Activated T-cell treated with anti-CD3 and anti-CD28 coated beads, Interleukin-2, amount 50 U/mL, for 72 hours (primary cell): ENCODE results near the gene ZNF773. TPM values are rescaled to one million over a fixed set of nuclear protein-coding genes. Genes with fewer than 3 reads are reported as not detected.
"Not testable (repeated sequence)": the region's sequence is repeated elsewhere in the genome, so short reads cannot be mapped to it uniquely, and the experiment has no call there.

Experiments used
- ATAC-seq, 2 donors: fragments of 150-1000 bp; cut with Tn5 transposase; replicated peaks in 1 of 2; 2 replicates each; pipeline ENCODE4 v1.10.0; 2021; ENCODE audit warnings: moderate library complexity in 2 of 2, mild to moderate bottlenecking in 1 of 2
- DNase-seq, 2 donors: peaks; one replicate each; pipeline ENCODE4 v3.0.0; 2021 to 2022; ENCODE audit warnings: mixed read lengths in 1 of 2
- H3K27ac Mint-ChIP-seq: one replicate; pipeline ENCODE4 v1.8.0; 2022; ENCODE audit warnings: mild to moderate bottlenecking, moderate library complexity, mixed read lengths
- H3K27me3 Mint-ChIP-seq: one replicate; pipeline ENCODE4 v1.8.0; 2022; ENCODE audit warnings: low read depth, mixed read lengths
- H3K36me3 Mint-ChIP-seq, 2 donors: one replicate each; pipeline ENCODE4 v1.8.0; 2022; ENCODE audit warnings: mixed read lengths in 2 of 2, mild to moderate bottlenecking in 1 of 2; ENCODE audit not compliant: insufficient read depth in 2 of 2
- H3K4me1 Mint-ChIP-seq: one replicate; pipeline ENCODE4 v1.8.0; 2022; ENCODE audit warnings: low read depth, mixed read lengths
- H3K4me3 Mint-ChIP-seq, 2 donors: one replicate each; pipeline ENCODE4 v1.8.0; 2022; ENCODE audit warnings: mild to moderate bottlenecking in 2 of 2, mixed read lengths in 2 of 2, moderate library complexity in 2 of 2
- H3K9me3 Mint-ChIP-seq, 2 donors: one replicate each; pipeline ENCODE4 v1.8.0; 2022; ENCODE audit warnings: mixed read lengths in 2 of 2
- total RNA-seq, 2 donors: library from RNA; stranded (reverse); gene quantifications; one replicate each; pipeline ENCODE4 v1.2.3, GENCODE V29; 2022

ZNF773 gene
- total RNA-seq, 2 donors from 2014 or later = 11.9 to 12.7 TPM

DNA sequence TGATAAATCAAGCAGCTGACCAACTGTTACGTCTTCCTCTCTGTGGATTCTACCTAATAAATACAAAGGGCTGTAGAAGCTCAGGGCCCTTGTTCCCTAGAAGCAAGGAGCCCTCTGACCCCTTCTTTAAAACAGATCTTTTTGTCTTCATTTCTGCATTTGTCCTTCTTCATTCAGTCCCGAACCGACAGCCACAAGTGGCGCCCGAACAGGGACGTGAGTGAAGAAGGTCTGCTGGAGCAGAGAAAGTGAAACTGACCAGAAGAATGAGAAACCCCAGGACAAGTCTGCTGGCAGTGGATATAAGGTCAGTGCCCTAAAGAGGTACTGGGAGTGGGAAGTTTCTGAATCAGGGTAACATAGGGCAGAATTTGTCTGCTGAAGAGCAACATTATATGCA, 13.1 kb downstream of the ZNF773 start:
- H3K27me3 Mint-ChIP-seq = no peaks in the 10 kb centered on the region
- H3K36me3 Mint-ChIP-seq = peaks cover 39 to 64% of the 10 kb centered on the region in 2 donors
- no peak overlapping the region for H3K4me3 Mint-ChIP-seq
- ATAC-seq (no peak), DNase-seq (peak in 1 of 2 donors; percentile 6)
- H3K27ac Mint-ChIP-seq = no peak overlapping the region
- no peaks in the 10 kb centered on the region for H3K4me1 Mint-ChIP-seq
- peaks cover 17 to 32% of the 10 kb centered on the region in 2 donors for H3K9me3 Mint-ChIP-seq

DNA sequence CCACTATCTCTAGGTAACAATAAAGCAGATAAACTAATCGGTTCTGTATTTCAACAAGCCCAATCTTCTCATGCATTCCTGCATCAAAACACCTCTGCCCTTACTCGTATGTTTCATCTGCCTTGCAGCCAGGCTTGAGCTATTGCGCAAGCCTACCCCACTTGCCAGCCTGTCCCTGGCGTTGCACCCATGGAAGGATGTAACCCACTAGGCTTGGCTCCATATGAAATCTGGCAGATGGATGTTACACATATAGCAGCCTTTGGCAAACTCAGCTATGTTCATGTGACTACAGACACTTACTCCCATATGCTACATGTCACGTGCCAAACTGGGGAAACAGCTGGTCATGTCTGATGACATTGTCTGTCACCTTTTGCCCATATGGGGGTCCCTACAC, 15.5 kb downstream of the ZNF773 start:
- Mint-ChIP-seq H3K4me3 (no peak overlapping the region), H3K27ac (no peak overlapping the region), H3K36me3 (peaks cover 35 to 46% of the 10 kb centered on the region in 2 donors), H3K9me3 (peaks cover 21 to 32% of the 10 kb centered on the region in 2 donors), H3K4me1 (no peaks in the 10 kb centered on the region), H3K27me3 (no peaks in the 10 kb centered on the region)
- no peak for ATAC-seq
- no peak for DNase-seq

DNA sequence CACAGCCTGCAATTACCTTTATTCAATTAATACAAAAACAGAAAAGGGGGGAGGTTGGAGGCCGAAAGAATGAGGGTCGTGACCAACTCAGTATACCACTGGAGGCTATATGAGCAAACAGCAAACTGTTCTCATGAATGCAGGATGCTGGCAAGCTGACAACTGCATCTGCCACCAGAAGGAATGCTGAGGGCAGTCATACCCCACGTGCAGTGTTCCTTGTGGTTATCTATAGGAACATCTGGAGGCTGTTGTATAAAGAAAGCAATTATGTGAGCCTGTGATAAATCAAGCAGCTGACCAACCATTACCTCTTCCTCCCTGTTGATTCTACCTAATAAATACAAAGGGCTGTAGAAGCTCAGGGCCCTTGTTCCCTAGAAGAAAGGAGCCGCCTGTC, 18.3 kb downstream of the ZNF773 start:
- not testable (repeated sequence) for H3K4me1 Mint-ChIP-seq, H3K4me3 Mint-ChIP-seq, H3K27me3 Mint-ChIP-seq, H3K27ac Mint-ChIP-seq, ATAC-seq, DNase-seq
- Mint-ChIP-seq H3K36me3 (peaks cover 29 to 45% of the 10 kb centered on the region in 2 donors), H3K9me3 (peaks cover 16 to 29% of the 10 kb centered on the region in 2 donors)

DNA sequence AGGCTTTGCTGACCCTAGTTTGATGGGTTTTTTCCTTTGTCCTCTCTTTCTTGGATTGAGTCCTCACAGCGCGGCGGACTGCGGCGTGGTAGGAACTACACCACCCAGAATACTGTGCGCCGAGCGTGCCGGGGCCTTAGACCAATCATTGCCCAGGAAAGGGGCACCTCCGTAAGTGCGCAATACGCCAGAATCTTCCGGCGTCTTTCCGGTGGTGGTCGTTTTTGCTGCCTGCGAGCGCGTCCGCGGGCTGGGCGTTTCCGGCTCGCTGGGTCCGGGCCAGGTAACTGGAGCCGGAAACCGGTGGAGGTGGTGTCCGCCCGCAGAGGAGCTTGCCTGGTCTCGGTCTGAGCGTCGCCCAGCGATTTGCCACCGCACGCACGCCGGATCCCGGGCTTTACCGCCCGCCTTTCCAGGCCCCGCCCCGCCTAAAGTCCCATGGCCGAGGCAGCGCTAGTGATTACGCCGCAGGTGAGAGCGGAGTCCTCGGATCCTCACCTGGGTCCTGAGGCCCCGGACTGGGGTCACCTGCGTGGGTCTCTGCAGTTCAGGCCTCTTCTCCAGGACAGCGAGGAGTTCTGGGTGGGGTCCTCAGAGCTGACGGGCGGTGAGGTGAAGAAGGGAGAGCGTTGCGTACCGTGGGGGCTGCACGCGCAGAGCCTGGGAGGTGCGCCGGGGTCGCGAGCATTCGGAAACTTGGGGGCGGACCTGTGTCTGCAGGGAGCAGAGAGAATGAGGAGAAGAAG, 27.6 kb downstream of the ZNF773 start, which contains the start of gene ZNF549:
ZNF549 (plus strand) TSS at position 221 of the 746 bp plus-strand sequence; CDS start at position 439, 218 bp downstream.
- H3K9me3 Mint-ChIP-seq = peaks cover 15 to 16% of the 10 kb centered on the region in 2 donors
- ATAC-seq = peak; percentile 100
- H3K36me3 Mint-ChIP-seq = peaks cover 26 to 52% of the 10 kb centered on the region in 2 donors

DNA sequence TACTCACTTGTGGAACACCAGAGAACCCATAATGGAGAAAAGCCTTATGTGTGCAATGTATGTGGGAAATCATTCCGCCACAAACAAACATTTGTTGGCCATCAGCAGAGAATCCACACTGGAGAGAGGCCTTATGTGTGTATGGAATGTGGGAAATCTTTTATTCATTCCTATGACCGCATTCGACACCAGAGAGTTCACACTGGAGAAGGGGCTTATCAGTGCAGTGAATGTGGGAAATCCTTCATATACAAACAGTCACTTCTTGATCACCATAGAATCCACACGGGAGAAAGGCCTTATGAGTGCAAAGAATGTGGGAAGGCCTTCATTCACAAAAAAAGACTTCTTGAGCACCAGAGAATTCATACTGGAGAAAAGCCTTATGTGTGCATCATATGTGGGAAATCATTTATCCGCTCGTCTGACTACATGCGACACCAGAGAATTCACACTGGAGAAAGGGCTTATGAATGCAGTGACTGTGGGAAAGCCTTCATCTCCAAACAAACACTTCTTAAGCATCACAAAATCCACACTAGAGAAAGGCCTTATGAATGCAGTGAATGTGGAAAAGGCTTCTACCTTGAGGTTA, 38.3 kb downstream of the ZNF773 start:
- H3K4me1 Mint-ChIP-seq = no peaks in the 10 kb centered on the region
- H3K27ac Mint-ChIP-seq = no peak overlapping the region
- H3K4me3 Mint-ChIP-seq = no peak overlapping the region
- DNase-seq (no peak), ATAC-seq (no peak)
- no peaks in the 10 kb centered on the region for H3K27me3 Mint-ChIP-seq
- H3K9me3 Mint-ChIP-seq = peaks cover 30 to 64% of the 10 kb centered on the region in 2 donors
- H3K36me3 Mint-ChIP-seq = peaks cover 80 to 93% of the 10 kb centered on the region in 2 donors

More for the DNA sequence above, 27.6 kb downstream of the ZNF773 start, which contains the start of gene ZNF549:
- peak within 1 kb of the TSS; percentile 98 to 99 for H3K4me3 Mint-ChIP-seq
- peak within 1 kb of the TSS; percentile 16 for H3K27ac Mint-ChIP-seq
- H3K27me3 Mint-ChIP-seq = no peaks in the 10 kb centered on the region
- peaks cover 24% of the 10 kb centered on the region for H3K4me1 Mint-ChIP-seq
- peak; percentile 91 for DNase-seq

DNA sequence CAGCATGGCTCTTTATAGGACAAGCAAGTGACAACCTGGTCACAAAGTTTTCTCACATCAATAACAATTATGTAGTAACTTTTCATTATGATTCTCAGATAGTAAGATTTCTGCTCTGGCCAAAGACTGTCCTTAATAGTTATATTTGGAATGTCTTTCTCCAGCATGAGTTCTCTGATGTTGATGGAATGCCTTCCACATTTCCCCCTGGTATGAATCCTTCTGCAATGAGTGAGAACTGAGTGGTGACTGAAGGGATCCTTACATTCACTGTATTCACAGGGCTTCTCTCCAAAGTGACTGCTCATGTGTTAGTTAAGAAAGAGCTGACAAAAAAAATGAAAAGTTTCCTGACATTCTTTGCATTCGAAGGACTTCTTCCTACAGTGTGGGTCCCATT, 46.8 kb downstream of the ZNF773 start:
- Mint-ChIP-seq H3K36me3 (peaks cover 65 to 96% of the 10 kb centered on the region in 2 donors), H3K4me1 (no peaks in the 10 kb centered on the region), H3K27ac (no peak overlapping the region), H3K27me3 (no peaks in the 10 kb centered on the region), H3K4me3 (no peak overlapping the region), H3K9me3 (peaks cover 21 to 51% of the 10 kb centered on the region in 2 donors)
- ATAC-seq (no peak), DNase-seq (no peak)

DNA sequence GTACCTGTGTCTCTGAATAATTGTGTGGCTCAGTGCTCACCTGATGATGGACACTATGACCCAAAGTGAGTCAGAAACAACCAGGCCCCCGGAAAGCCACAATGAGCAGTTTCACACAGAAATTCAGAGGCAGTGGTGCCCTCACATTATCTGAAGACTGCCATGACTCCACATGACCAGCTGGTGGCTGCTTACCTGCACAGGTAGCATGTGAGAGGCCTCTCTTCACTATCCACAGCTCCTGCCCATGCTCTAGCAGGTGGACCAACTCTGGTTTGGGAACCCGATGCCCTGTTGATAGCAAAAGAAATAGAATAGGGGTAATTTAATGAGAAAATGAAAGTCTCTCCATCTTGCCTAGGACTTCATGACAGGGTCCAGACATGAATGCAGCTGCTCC, 52.7 kb downstream of the ZNF773 start:
- no peak overlapping the region for H3K4me3 Mint-ChIP-seq
- peaks cover under 1% of the 10 kb centered on the region for H3K4me1 Mint-ChIP-seq
- no peaks in the 10 kb centered on the region for H3K27me3 Mint-ChIP-seq
- H3K36me3 Mint-ChIP-seq = peaks cover 70 to 92% of the 10 kb centered on the region in 2 donors
- no peak overlapping the region for H3K27ac Mint-ChIP-seq
- no peak for ATAC-seq
- DNase-seq = no peak
- H3K9me3 Mint-ChIP-seq = peaks cover 25 to 42% of the 10 kb centered on the region in 2 donors

DNA sequence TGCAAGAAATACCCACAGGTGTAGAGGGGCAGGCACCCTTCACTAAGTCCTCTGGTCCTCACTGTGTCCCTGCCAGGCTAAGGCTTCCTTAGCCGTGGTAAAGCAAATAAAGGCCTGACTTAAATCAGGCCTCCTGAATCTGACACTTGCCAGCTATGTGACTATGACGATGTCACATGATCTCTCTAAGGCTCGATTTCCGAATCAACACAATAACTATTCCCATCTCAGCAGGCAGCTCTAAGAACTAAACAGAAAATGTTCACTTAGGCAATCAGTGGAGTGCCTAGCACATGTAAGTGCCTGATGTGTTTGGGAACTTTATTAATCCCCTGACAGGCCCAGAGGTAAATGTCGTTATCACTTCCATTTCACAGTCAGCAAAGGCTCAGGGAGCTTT, 57.9 kb downstream of the ZNF773 start:
- DNase-seq (no peak), ATAC-seq (no peak)
- Mint-ChIP-seq H3K27ac (no peak overlapping the region), H3K4me3 (peak overlapping the region; percentile 97 to 98), H3K36me3 (peaks cover 53 to 80% of the 10 kb centered on the region in 2 donors), H3K9me3 (peaks cover 21 to 28% of the 10 kb centered on the region in 2 donors), H3K27me3 (no peaks in the 10 kb centered on the region), H3K4me1 (peaks cover 29% of the 10 kb centered on the region)

Other genes with a start within 250 kb of the ZNF773 start
- gene ZNF460, start 219.5 kb upstream of the ZNF773 start, total RNA-seq = 100 to 1,000 TPM; 114 to 129 TPM
- 1 to 10 TPM; 8.4 to 9.0 TPM for gene ZNF543, start 179.5 kb upstream of the ZNF773 start, total RNA-seq
- gene ZNF304, start 148.7 kb upstream of the ZNF773 start, total RNA-seq = 1 to 10 TPM; 8.1 to 8.3 TPM
- 1 to 10 TPM; 7.3 to 8.5 TPM for gene TRAPPC2B, start 136.4 kb upstream of the ZNF773 start, total RNA-seq
- gene ZNF547, start 136.4 kb upstream of the ZNF773 start, total RNA-seq = 1 to 10 TPM; 3.9 to 4.5 TPM
- 10 to 100 TPM; 40.4 to 62.8 TPM for gene ZNF548, start 110.1 kb upstream of the ZNF773 start, total RNA-seq
- 10 to 100 TPM; 11.0 to 12.0 TPM for gene ZNF17, start 88.8 kb upstream of the ZNF773 start, total RNA-seq
- gene ZNF749, start 64.6 kb upstream of the ZNF773 start, total RNA-seq = 10 to 100 TPM; 16.5 to 18.0 TPM
- gene VN1R1, start 42.8 kb upstream of the ZNF773 start, total RNA-seq = 1 to 10 TPM in 1 of 2 donors, under 1 TPM in 1; 0.37 to 1.1 TPM
- 1 to 10 TPM; 6.4 to 7.7 TPM for gene ZNF772, start 22.4 kb upstream of the ZNF773 start, total RNA-seq
- 10 to 100 TPM; 10.2 to 11.1 TPM for gene ZNF419, start 12.2 kb upstream of the ZNF773 start, total RNA-seq
- 1 to 10 TPM; 6.8 to 6.9 TPM for gene ZNF549, start 27.4 kb downstream of the ZNF773 start, total RNA-seq
- 10 to 100 TPM; 12.2 to 12.9 TPM for gene ZNF550, start 59.9 kb downstream of the ZNF773 start, total RNA-seq
- 1 to 10 TPM; 3.2 to 5.5 TPM for gene ZNF416, start 79.0 kb downstream of the ZNF773 start, total RNA-seq
- gene ZIK1, start 84.2 kb downstream of the ZNF773 start, total RNA-seq = 1 to 10 TPM; 5.1 to 9.0 TPM
- 1 to 10 TPM; 5.6 to 7.9 TPM for gene ZNF530, start 99.9 kb downstream of the ZNF773 start, total RNA-seq
- 10 to 100 TPM; 12.8 to 14.0 TPM for gene ZNF134, start 114.3 kb downstream of the ZNF773 start, total RNA-seq
- 10 to 100 TPM; 13.5 to 18.2 TPM for gene ZNF211, start 133.2 kb downstream of the ZNF773 start, total RNA-seq
- not detected for gene ZSCAN4, start 169.0 kb downstream of the ZNF773 start, total RNA-seq
- 10 to 100 TPM in 1 of 2 donors, 1 to 10 TPM in 1; 7.3 to 12.2 TPM for gene ZNF551, start 182.0 kb downstream of the ZNF773 start, total RNA-seq
- gene ZNF154, start 209.3 kb downstream of the ZNF773 start, total RNA-seq = 1 to 10 TPM; 4.3 to 5.3 TPM
- gene ZNF671, start 227.7 kb downstream of the ZNF773 start, total RNA-seq = 10 to 100 TPM; 14.3 to 20.1 TPM
- 10 to 100 TPM; 13.4 to 14.1 TPM for gene ZNF776, start 246.9 kb downstream of the ZNF773 start, total RNA-seq